Muscle of arm (tissue), 12 donors: ENCODE measurements around the gene ZNF516. TPM values are rescaled to one million over a fixed set of nuclear protein-coding genes. Genes with fewer than 3 reads are reported as not detected.

ENCODE experiments used
- DNase-seq: peaks from one replicate; pipeline ENCODE4 v3.0.0-alpha.2; 2013
- polyA plus RNA-seq, 12 donors: library from polyadenylated mRNA; unstranded; fragments of 120-200 nt; gene quantifications; one replicate each; pipeline ENCODE4 v1.2.1, GENCODE V29; 2013; ENCODE audit not compliant: insufficient read length in 12 of 12

ZNF516 gene
- polyA plus RNA-seq, 12 donors: 30.5 to 96.9 (median 42.7) TPM; not detected in 1

DNA sequence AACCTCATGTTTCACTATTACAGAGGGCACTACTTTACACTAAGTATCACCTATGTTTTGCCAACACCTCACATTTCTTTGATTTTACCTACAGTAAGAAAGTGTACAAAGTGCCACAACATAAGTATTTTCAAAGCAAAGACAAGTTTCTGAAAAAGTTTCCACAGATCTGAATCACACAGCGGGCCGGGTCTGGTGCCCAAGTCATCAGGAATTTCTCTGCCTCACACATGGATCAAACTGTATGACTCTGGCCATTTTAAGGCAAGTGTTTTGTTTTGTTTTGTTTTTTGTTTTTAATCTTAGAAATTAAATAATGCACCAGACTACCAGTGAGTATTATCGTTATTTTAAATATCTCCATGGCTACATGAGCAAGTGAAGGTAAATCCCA is 73.4 kb downstream of the ZNF516 start:
- DNase-seq: no peak

DNA sequence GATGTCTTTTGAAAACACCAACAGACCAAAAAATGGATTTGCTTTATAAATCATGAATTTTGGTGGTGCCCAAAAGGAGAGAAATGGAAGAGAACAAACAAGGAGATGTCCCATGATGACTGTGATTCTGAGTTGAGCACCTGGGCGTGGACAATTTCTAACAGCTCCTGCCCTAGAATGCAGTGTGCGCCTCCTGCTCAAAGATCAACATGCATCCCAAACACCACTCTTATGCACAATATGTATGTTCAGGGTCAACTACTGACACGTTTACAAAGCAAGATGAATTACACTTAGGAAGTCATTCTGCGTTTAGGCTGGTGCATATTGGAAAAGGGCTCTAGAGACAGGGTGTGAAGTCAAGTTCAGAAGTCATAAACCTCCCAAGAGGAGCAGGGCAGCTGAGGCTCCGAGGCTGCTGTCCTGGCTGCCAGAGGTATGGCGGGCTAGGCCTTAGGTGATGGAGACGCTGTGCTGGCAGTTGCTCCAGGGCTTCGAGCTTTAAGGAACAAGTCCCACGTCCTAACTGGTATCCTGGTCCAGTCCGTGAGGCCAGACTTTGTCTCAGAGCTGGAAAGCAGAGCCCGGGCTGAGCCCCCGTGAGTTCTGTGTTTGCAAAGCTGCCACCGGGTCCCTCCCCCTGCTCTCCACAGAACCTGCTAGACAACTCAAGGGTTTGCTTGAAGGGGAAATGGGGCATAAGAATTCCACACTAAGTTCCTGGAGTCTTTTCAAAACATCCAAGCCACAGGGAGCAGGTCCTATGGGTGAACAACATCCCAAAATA is 74.0 kb downstream of the ZNF516 start:
- DNase-seq: no peak

DNA sequence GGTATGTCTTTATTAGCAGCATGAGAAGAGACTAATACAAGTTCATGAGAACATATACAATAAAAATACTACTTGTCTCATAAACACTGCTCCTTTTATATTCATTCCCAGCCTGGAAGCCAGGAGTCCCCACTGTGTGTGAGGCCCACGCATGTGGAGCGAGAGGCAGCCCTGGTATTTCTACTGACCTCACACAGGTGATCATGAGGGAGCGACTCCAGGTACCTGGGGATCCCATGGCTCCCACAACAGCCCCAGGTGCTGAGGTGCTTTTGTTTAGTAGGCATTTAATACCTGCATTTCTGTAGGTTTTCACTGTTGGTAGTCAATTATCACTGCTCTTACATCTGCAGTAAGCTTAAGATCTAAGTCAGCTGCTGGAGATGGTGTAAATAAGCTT is 75.2 kb downstream of the ZNF516 start:
- DNase-seq: no peak

DNA sequence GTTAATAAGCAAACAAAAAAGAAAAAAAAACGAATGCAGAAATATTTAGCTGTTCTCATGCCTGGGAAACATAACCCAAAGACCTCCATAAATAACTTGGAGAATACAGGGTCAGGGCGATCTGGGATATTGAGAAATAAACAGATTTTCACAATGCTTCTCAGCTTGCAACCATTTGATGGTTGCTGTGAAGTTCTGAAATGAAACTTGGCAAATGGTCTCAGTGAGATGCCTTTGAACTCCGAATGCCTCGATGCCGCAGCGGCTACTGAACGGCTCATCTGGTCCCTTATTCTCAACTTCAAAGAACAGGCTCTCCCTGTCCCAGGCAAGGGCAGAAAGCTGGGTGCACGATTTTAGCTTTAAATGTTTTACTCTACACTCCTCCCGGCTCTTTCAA is 78.1 kb downstream of the ZNF516 start:
- DNase-seq: no peak

DNA sequence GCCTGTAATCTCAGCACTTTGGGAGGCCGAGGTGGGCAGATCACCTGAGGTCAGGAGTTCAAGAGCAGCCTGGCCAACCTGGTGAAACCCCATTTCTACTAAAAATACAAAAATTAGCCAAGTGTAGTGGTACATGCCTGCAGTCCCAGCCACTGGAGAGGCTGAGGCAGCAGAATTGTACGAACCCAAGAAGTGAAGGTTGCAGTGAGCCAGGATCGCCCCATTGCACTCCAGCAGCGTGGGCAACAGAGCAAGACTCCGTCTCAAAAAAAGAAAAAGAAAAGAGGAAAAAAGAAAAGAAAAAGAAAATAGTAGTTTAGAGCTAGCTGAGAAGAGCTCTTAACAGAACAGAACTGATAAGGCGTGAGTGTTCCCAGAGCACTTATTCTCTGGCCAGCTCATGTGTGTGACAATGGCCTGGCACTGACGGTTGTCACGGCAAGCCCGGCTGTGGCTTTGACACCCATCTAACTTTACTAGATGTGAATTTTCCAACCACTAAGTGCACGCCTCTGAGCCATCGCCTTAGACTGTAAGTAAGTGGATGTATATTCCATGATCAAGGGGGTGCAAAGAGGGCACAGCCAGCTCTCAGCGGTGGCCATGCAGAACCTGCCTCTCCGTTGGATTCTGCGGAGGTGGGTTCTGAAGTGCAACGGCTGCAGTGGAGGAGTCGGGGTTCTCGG is 80.0 kb downstream of the ZNF516 start:
- DNase-seq: no peak

DNA sequence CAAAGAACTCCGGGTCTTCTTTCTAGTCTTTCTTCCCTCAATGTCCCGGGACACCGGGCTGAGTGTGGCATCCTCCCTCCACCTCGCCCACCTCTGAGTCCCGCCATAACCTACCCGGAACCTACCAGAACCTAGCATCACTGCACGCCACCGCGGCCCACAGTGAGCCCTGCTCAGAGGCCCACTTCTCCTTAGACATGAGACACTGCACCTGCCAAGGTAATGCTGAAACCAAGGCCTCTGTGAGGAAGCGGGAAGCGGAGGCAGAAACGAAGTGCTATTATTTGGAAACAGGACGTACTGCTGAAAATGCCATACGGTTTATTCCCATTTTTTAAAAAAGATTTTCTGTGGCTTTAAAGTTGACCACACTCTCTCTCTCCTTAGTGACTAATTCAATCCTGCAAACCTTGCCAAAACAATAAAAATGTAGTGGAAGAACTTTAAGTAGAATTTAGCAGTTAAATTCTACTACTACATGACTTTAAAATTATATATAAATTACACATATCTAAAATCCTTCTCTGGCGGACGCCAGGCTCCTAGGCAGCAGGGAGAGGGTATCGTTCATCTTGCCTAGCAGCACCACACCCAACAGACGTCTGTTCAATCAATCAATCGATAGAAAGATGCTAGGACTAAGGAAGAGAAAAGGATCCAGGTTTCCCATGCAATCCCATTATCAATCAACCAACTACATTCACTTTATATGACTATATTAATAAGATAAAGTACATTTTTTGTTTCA is 82.0 kb downstream of the ZNF516 start:
- DNase-seq: no peak

DNA sequence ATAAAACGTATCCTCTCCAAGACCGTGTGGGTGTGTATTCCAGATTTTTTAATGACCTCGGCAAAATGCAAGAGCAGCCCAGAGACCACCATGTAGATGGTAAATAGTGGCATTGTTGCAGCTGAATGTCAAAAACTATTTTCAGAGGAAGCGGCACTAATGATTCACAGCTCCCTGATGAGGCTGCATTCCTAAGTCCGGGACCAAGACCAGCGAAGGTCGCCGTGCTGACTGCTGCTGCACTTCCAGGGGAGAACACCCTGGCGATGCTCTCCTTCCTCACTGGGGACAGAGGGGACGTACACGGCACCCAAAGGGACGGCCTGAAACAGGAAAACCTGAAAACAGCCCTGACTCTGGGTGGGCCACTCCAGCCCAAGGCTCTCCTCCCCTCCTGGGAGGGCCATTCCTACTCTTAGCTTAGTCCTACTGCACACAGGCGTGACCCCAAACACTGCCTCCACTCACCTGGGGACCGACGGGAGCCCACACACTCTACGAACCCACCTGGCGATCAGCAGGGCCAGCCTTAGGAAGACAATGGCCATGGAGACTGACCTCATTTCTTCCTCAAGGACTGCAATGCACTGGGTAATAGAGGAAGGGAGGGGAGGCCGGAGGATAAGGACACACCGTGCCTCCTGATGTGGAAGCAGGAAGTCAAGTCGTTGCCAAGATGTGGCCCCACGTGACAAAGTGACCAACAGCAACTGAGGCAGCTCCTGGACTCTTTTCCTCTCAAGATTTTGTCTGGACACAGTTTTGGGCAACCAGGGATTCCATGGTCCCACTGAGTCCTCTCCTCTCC is 82.8 kb downstream of the ZNF516 start:
- DNase-seq: no peak

DNA sequence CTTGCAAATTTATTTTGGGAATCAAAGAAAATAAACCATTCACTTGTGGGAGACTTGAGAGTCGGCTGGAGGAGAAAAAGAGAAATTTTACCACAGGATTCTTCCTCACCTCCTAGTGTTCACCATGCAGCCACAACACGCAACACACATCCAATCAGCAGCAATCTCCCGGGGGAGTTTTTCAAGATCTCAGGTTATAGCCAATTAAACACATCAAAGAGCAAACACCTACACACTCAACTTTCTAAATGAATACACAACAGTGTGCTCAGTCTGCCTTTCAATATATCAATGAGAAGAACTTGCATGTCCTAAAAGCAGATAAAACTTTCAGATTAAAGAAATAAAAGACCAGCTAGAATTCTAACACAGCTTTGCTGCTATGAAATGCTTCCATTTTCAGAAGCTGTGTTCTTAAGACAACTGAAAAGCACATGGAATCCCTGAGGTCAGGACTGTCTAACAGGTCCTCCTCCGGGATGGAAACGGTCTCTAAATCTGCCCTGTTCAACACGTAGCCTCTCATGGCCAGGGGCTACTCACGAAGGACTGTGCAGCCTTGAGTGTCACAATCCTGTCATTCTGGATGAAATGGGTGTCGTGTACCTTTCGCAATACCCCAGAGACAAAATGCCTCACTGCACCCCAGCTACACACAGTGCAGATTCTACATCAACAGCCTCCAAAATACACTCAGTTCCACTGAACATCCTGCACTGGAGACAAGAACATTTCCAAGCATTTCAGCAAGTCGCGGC is 84.2 kb downstream of the ZNF516 start:
- DNase-seq: no peak

DNA sequence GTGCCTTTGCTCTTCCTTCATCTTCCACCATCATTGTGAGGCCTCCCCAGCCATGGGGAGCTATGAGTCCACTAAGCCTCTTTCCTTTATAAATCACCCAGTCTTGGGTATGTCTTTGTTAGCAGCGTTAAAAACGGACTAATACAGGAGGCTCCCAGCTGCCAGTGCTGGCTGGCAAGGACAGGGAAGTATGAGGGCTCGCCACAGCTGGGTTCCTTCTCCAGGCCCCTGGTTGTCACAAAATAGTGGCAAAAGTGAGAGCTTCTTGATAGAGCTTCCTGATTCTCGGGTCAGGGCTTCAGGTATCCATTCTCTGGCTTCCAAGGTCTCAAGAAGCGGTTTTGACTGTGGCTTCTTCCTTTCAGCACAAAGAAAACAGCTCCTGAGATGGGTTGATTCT is 85.0 kb downstream of the ZNF516 start:
- DNase-seq: no peak

DNA sequence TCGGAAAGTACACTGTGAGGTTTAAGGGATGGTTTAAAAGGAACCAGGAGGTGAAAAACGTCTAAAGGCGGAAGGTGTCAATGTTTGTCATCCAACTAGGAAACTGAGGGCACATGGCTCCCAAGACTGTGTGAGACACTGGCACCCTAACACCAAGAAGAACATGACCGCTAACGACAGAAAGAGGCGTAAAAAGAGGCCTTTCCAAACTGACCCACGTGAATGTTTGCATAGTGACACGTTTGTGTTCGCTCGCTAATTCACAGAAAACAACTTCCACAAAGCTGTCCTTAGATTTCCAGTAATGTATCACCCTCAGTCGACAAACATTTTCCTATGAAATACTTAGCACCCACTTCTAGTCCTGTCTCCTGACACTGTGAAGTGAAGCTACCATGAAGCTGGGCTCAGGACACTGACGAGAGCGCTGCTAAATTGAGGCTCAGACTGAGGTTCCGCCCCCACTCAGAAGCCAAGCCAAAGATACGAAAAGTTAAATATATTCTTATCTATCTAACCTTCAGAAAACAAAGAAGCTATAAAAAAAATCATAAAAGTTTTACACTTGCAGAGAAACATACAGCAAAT is 86.5 kb downstream of the ZNF516 start:
- no peak for DNase-seq

DNA sequence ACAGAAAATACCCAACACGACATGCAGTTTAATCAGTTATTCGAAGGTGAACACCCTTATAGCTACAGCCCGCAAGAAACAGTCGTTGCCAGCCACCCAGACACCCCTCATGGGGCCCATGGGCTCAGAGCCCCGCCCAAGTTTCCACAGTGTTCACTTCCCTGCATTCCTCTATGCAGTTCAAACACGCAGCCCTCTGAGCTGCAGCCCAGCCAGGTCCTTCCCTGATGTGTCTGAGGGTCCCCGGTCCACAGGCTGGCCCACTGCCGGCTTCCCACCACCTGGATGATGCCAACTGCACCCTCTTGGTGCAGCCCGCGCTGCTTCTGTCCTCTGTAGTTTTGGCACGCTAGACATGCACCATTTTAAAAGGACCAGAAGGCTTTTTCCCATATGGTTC is 87.4 kb downstream of the ZNF516 start:
- DNase-seq: no peak

DNA sequence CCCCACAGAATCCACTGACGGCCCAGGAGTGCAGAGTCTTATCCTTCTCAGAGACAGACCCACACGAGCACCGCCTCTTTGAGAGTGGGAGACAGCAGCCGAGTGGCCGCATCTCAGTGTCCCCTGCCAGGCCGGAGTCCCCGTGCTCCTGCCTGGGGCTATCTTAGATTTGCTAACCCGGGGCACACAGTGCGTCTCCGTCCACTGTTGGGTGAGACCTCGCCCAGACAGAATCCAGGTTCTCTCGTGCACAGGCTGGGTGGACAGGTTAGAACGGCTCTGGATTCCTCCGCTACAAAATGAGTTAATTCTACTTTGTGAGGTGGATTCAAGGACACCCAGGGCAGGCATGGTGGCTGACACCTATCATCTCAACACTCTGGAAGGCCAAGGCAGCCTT is 88.3 kb downstream of the ZNF516 start:
- no peak for DNase-seq

DNA sequence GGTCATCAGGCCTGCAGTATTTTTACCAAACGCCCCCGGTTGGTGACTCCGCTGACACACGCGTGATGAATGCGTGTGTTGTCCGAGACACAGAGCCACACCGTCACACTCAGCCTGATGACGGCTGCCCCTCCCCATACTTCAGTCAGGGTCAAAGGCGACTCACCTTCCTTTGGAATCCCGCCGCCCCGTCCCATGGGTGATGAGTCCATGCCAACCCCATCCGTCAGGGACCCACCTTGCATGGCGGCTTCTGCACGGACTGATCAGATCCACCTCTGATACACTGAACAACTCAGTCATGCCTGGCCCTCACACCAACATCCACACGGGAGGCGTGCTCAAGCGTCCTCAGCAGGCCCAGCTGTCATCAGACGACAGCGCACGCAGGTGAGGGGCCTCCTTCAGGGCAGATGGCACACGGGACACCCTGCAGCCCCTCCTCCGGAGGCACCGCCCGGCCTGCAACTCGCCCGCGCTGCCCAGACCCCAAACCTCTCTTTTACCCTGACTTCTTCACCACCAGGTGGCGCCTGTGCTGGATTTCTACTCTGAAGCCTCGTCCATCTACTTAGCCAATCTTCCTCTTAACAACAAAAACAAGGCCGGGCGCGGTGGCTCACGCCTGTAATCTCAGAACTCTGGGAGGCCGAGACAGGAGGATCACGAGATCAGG is 89.2 kb downstream of the ZNF516 start:
- DNase-seq: no peak

DNA sequence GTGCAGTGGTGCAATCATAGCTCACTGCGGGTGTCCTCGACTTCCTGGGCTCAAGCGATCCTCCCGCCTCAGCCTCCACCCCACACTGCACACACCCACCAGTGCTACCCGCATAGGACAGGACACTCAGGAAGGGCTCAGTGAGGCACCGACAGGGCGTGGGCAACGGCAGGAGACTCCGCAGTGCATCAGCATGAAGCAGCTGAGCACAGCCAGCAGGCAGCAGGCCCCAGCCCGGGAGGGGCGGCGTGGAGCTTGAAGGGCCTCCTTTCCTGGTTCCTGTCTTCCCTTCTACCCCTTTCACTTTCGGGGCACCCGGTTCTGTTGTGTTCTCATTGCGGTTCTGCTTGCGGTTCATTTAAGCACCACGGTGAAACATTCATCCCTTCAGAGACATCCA is 89.8 kb downstream of the ZNF516 start:
- no peak for DNase-seq

DNA sequence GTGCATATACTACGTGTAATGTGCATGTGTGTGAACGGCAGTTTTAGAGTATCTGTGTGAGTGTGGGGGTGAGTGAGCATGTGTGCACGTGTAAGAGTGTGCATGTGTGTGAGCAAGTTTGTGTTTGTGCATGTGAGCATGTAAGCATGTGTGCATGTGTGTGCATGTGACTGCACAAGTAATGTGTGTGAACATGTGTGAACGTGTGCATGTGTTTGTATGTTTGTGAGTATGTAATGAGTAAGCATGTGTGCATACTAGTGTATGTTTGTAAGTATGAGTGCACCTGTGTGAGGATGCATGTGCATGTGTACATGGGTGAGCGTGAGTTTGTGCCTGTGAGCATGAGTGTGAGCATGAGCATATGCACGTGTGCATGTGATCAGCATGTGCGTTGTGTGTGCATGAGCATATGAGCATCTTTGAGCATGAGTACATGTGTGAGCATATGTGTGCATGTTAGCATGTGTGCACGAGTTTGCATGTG is 90.7 kb downstream of the ZNF516 start:
- no peak for DNase-seq

DNA sequence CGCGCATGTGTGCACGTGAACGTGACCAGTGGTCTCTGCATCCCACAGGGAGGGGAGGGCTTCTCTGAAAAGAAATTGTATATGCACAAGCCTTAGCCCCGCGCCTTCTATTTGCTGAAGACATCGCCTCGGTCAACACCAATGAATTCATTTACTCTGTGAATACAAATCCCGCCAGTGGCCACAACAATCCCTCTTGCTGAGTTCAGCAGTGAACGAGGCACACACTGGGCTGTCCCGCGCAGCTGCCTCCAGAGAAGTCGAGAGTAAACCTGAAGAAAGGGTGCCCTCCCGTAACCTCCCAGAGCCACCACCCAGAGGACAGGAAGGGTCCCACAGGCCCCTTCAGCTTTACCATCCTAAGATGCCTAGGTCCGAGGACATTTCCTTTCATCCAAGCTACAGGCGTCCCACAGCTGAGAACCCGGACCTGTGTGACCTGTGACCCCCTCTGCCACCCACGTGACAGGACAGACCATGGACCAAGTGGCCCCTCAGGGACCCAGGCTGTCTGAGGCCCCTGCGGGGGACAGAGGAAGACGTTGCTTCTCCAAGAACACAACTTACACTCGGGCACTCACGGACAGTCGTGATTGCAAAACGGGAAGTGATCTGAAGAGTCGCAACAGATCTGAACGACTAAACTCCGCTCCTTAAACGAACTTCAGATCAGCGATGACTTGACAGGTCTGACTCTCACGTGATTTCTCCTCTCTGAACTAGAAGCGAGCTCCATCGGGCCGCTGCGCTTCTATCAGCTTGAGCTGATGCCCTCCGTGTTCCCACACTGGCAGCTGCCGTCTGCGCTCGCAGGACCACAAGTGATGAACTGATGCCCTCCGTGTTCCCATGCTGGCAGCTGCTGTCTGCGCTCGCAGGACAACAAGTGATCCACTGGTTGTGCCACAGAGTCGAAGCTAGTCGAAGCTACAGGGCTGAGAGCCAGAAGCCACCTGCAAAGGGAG is 92.7 kb downstream of the ZNF516 start:
- no peak for DNase-seq

DNA sequence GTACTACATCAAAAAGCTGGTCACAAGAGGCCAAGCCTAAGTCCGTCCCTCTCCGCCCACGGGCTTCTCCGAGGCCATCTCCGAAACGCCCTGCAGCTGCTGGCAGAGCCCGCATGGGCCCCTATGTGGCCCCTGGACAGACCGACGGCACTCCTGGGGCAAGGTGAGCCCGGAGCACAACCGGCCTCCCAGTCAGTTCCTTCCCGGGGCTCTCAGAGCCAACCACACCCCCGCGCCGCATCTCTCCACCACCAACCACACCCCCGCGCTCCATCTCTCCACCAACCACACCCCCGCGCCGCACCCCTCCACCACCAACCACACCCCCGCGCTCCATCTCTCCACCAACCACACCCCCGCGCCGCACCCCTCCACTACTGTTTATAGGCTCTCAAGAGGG is 93.5 kb downstream of the ZNF516 start:
- DNase-seq: no peak

DNA sequence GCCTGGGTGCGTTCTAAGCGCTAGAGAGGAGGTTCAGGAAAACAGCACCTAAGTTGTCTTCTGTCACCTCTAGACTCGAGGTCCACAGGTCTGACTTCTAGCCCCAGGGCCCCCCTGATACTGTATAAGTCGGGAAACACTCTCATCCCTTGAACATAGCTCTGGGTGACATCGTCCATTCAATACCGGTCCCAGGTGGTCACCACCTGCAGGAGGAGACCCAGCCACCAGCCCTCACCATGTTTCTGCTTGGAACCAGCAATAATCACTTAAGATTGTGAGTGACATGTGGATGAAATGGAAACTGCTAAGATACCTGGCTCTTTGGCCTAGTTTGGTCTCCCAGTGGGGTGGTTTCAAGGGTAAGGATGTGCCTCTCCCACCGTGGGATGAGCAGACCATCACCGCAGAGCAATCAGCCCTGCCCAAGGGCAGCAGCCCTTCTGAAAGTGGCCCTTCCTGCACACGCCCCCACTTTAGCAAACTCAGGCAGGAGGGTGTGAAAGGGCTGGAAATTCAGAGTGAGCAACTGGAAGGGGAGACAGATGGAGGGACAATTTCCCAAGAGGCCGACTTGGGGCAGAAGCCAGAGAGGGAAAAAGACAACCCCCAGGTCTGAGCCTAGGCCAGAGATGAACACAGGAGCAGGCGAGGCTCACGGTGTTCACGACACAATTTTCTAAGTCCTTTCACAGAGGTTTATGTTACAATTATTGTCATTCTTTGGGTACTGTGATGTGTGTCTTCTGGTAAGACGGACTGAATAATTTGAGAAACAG is 95.2 kb downstream of the ZNF516 start:
- DNase-seq: no peak
